ENCODE results near the gene SLC19A1. TPM values are rescaled to one million over a fixed set of nuclear protein-coding genes. Genes with fewer than 3 reads are reported as not detected.

The SLC19A1 gene
- total RNA-seq, 4 donors from 2014 or later = 1.5 to 8.6 (median 5.3) TPM

DNA sequence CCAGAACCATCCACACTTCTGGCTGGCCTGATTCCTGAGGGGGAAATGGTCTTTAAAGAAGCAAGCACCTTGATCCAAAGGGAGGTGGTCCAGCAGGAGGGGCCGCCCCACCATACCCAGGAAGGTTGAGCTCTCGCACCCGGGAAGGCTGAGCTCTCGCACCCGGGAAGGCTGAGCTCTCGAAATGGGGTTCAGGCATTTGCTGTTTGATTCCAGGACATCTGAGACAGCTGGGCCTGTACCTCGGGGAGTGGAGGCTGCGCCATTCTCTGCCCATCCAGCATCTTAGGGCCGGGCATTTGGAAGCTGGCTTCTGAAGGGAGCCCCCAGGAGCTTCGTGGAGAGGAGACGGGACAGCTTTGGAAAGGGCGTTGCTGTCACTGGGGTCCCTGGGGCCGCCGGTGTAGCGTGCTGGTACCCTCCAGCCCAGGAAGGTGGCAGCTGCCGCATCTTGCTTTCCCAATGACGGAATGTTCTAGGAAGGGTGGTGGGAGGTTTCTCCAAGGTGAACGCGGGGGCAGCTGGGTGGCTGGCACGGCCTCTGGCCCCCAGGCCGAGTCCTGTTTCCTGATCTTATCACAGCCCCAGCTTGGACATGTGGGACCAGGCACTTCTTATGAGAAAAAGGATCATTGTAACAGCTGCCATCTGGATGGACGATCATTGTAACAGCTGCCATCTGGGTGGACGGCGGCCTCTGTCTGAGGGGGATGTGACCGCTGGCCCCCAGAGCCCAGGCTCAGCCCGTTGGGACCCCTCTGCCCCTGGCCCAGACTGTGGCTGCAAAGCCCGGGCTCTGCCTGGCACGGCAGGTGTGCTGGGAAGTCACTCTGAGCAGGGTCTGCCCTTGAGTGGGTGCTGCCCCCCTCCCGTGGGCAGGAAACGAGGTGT is 75.7 kb downstream of the SLC19A1 start:
- H3K9me3 ChIP-seq = peaks cover 0 to 15% (median 0%) of the 10 kb centered on the region in 3 donors
- peak overlapping the region in 2 of 4 donors; percentile 31 to 35 for H3K27ac ChIP-seq
- no peak for ATAC-seq
- peaks cover 0 to 51% (median 9%) of the 10 kb centered on the region in 3 donors for H3K4me1 ChIP-seq
- no peaks in the 10 kb centered on the region for H3K27me3 ChIP-seq
- TF ChIP-seq, protein P1, sequence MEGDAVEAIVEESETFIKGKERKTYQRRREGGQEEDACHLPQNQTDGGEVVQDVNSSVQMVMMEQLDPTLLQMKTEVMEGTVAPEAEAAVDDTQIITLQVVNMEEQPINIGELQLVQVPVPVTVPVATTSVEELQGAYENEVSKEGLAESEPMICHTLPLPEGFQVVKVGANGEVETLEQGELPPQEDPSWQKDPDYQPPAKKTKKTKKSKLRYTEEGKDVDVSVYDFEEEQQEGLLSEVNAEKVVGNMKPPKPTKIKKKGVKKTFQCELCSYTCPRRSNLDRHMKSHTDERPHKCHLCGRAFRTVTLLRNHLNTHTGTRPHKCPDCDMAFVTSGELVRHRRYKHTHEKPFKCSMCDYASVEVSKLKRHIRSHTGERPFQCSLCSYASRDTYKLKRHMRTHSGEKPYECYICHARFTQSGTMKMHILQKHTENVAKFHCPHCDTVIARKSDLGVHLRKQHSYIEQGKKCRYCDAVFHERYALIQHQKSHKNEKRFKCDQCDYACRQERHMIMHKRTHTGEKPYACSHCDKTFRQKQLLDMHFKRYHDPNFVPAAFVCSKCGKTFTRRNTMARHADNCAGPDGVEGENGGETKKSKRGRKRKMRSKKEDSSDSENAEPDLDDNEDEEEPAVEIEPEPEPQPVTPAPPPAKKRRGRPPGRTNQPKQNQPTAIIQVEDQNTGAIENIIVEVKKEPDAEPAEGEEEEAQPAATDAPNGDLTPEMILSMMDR (IDR thresholded peaks at IDR 0.05) = no peak
- TF ChIP-seq POLR2A (IDR thresholded peaks at IDR 0.05) (no peak), EP300 (IDR thresholded peaks at IDR 0.05) (no peak), POLR2AphosphoS5 (IDR thresholded peaks at IDR 0.05) (no peak)
- 90% methylated on average over 2 of the region's 30 CpGs; no CpG with 5 or more reads in 1 of the 2 donors for WGBS, 2 donors (ENCODE audit: low coverage in 1 of 2)
- no peak overlapping the region for H3K4me3 ChIP-seq
- peaks cover 0 to 12% of the 10 kb centered on the region in 2 donors for H3K36me3 ChIP-seq

GRCh38 chr21:45465611-45466329 is 76.5 kb downstream of the SLC19A1 start:
- WGBS, 2 donors (ENCODE audit: low coverage in 1 of 2) = 80% methylated on average over 1 of the region's 27 CpGs; no CpG with 5 or more reads in 1 of the 2 donors
- Histone ChIP-seq H3K27ac (peak overlapping the region in 1 of 4 donors; percentile 35), H3K9me3 (peaks cover 0 to 21% (median 0%) of the 10 kb centered on the region in 3 donors), H3K27me3 (no peaks in the 10 kb centered on the region), H3K4me3 (no peak overlapping the region), H3K4me1 (peaks cover 0 to 43% (median 4%) of the 10 kb centered on the region in 3 donors), H3K36me3 (peaks cover 0 to 12% of the 10 kb centered on the region in 2 donors)
- no peak for ATAC-seq
- TF ChIP-seq POLR2AphosphoS5 (IDR thresholded peaks at IDR 0.05) (no peak), POLR2A (IDR thresholded peaks at IDR 0.05) (no peak), EP300 (IDR thresholded peaks at IDR 0.05) (no peak)
- TF ChIP-seq, protein P1 (IDR thresholded peaks at IDR 0.05) = no peak

GRCh38 chr21:45465105-45465504 is 77.1 kb downstream of the SLC19A1 start:
- no peaks in the 10 kb centered on the region for H3K27me3 ChIP-seq
- peaks cover 0 to 37% (median 0%) of the 10 kb centered on the region in 3 donors for H3K4me1 ChIP-seq
- ATAC-seq = no peak
- no peak overlapping the region for H3K4me3 ChIP-seq
- 50 to 59% methylated on average over 1 to 4 of the region's 16 CpGs for whole genome bisulfite sequencing, 2 donors (ENCODE audit: low coverage in 1 of 2)
- H3K27ac ChIP-seq = no peak overlapping the region
- peaks cover 0 to 16% of the 10 kb centered on the region in 2 donors for H3K36me3 ChIP-seq
- H3K9me3 ChIP-seq = peaks cover 0 to 21% (median 0%) of the 10 kb centered on the region in 3 donors
- TF ChIP-seq POLR2AphosphoS5 (IDR thresholded peaks at IDR 0.05) (no peak), EP300 (IDR thresholded peaks at IDR 0.05) (no peak), POLR2A (IDR thresholded peaks at IDR 0.05) (no peak)
- TF ChIP-seq, protein P1 (IDR thresholded peaks at IDR 0.05) = no peak

DNA sequence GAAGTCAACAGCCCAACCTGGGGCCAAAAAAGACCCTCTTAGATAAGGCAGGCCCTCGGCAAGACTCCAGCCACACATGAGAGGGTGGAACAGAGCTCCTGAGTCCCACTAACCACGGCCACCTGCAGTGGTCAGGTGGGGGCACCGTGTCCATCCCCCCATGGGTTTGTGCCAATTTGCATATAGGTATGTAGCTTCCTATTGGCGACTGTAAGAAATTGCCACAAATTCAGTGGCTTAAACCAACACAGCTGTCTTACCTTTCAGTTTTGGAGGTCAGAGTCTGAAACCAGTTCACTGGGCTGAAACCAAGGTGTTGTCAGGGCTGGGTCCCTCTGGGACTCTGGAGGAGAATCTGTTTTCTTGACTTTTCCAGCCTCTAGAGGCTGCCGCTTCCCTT is 77.9 kb downstream of the SLC19A1 start:
- Histone ChIP-seq H3K27me3 (no peaks in the 10 kb centered on the region), H3K4me3 (no peak overlapping the region), H3K27ac (no peak overlapping the region), H3K36me3 (peaks cover 0 to 20% of the 10 kb centered on the region in 2 donors), H3K4me1 (peaks cover 0 to 31% (median 0%) of the 10 kb centered on the region in 3 donors), H3K9me3 (peaks cover 0 to 21% (median 0%) of the 10 kb centered on the region in 3 donors)
- ATAC-seq = no peak
- no peak for TF ChIP-seq POLR2A (IDR thresholded peaks at IDR 0.05)
- no peak for TF ChIP-seq POLR2AphosphoS5 (IDR thresholded peaks at IDR 0.05)
- TF ChIP-seq EP300 (IDR thresholded peaks at IDR 0.05) = no peak
- TF ChIP-seq, protein P1 (IDR thresholded peaks at IDR 0.05) = no peak
- 80 to 93% methylated on average over 2 to 4 of the region's 5 CpGs for WGBS, 2 donors (ENCODE audit: low coverage in 1 of 2)
